Amniotic epithelial cell (primary cell): ENCODE results near the gene KRT23.
A peak's percentile ranks its signal among the peaks of the same experiment; 100 is the strongest.

Experiments used
- DNase-seq: peaks from one replicate; pipeline ENCODE4 v3.0.0-alpha.2; 2010; ENCODE audit warnings: low read depth

Gene KRT23, protein sequence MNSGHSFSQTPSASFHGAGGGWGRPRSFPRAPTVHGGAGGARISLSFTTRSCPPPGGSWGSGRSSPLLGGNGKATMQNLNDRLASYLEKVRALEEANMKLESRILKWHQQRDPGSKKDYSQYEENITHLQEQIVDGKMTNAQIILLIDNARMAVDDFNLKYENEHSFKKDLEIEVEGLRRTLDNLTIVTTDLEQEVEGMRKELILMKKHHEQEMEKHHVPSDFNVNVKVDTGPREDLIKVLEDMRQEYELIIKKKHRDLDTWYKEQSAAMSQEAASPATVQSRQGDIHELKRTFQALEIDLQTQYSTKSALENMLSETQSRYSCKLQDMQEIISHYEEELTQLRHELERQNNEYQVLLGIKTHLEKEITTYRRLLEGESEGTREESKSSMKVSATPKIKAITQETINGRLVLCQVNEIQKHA

GRCh38 chr17:40937384-40937819, at the start of gene KRT23:
Gene KRT23 (minus strand): TSS chr17:40937646. CDS start chr17:40936603, 1,043 bp downstream.
- DNase-seq: no peak

DNA sequence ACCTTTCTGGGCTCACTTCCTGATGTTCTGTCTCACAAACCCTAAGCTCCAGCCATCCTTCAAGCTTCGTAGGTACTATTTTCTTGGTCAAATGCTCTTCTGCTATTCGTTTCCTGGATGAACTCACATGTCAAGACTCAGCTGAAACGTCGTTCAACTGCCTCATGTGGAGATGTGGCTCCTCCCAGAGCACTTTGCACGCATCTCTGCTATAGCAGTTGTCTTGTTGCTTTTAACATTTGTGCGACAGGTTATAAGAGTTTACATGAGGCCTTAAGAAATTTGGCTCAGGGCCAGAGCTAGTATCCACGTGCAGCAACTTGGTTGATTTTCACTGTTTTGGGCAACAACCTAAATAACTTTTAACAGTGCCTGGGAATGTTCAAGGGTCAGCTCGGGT, 49.5 kb upstream of the KRT23 start:
- DNase-seq: no peak

GRCh38 chr17:40984226-40984625, 46.8 kb upstream of the KRT23 start, which contains the start of gene KRT40:
Gene KRT40 (minus strand): TSS chr17:40984326. CDS start chr17:40984273, 53 bp downstream.
- DNase-seq: no peak

- no peak for DNase-seq
Observed at GRCh38 chr17:40981115-40981514, 43.7 kb upstream of the KRT23 start.

DNA sequence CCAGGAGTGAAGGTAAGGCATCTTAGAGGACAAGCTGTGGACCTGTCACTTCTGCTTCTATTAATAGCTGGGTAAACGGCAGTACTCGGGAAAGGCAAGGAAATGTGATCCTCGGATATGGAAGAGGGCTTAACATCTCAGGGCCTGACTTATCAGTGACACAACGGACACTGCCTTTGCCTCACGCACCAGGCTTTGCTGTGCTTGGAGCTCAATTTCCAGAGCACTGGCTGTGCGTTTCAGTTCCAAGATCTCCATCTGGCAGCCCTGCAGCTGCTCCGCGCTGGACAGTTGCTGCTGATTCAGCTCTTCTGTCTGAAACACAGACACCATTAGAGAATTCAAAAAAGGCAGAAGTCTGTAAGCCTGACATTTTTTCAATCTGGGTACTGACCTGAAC, 43.1 kb upstream of the KRT23 start:
- peak; percentile 45 for DNase-seq

- no peak for DNase-seq
Observed at GRCh38 chr17:40980117-40980516, 42.7 kb upstream of the KRT23 start.

DNA sequence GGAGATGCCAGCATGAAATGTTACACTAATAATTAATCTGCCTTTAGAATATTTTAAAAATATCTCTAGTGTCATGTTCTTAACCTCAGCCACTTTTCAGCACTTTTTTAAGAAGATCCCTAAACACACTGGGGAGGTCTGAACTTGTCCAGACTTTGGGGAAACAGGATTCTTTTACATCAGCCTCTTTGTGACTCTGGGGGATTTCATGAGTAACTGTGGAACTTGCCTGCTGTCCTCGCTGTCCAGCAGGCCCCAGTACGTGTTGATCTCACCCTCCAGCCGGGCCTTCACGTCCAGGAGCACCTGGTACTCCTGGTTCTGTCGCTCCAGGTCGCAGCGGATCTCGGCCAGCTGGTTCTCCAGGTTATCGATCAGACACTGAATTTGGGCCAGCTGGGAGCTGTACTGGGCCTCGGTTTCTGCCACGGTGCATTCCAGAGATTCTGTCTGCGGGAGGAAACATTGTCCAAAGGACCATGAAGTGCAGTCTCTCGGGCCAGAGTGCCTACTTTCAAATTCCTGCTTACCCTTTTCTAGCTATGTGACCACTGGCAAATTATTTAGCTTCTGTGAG, 41.2 kb upstream of the KRT23 start:
- no peak for DNase-seq

GRCh38 chr17:40975516-40975915, 38.1 kb upstream of the KRT23 start:
- DNase-seq: no peak

- DNase-seq: no peak
Observed at GRCh38 chr17:40974366-40974765, 36.9 kb upstream of the KRT23 start.

- no peak for DNase-seq
Observed at GRCh38 chr17:40967582-40967981, 30.1 kb upstream of the KRT23 start.

DNA sequence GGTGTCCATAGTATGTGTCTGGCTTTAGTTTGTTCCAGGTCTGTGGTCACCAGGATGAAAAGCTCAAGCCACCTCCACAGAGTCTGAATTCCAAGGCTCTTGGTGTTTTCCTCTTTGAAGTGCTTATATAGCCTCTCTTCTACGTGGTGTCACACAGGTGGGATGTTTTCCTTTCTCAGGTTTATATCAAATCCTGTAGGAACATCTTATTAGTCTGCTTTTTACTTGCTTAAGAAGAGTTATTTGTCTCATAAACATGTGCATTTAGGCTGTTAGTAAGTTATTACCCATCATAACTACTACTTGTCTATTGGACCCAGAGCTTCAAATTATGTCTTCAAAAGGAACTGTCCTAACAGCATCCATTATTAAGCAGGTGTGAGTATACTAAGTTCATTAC, 29.4 kb upstream of the KRT23 start, which contains the start of gene KRT39:
Gene KRT39, minus strand, starts transcription at position 101 of the 400 bp plus-strand sequence. Its CDS starts 92 bp downstream, at position 9.
- DNase-seq: no peak

GRCh38 chr17:40963838-40964237, 26.4 kb upstream of the KRT23 start:
- DNase-seq: peak; percentile 24

DNA sequence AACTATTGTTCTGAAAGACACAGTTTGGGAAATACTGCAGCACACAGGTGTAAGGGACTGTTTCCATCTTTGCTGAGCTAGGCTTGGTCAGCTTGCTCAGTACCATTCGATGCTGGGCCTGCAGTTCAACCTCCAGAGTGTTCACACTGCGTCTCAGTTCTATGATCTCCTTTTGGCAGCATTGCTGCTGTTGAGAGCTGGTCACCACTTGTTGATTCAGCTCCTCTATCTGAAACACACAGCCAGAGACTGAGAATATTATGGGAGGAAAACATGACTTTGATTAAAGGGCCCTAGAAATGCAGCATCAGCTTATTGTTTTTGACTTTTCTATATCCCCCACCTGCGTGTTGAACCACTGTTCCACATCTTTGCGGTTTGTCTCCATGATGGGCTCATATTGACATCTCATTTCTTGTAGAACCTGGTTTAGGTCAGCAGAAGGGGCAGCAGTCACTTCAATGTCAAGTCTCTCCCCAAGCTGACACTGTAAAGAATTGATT, 24.7 kb upstream of the KRT23 start:
- DNase-seq: no peak

DNA sequence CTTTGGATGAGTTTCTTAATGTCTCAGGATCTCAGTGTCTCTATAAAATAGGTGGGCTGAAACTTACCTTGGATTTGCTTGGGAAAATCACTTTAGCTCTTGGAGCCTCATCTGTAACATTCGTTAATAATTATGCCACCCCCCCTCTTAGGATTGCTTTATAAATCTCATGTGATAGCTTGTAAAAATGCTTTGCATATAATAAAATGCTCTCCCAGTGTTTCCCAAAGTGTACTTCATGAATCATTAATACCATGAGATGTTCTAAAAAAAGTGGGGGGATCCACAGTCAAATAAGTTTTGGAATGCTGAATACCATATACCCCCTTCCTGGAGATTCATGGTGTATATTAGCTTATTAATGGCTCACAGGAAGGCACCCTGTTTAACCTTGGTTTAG, 24.1 kb upstream of the KRT23 start:
- DNase-seq: no peak

DNA sequence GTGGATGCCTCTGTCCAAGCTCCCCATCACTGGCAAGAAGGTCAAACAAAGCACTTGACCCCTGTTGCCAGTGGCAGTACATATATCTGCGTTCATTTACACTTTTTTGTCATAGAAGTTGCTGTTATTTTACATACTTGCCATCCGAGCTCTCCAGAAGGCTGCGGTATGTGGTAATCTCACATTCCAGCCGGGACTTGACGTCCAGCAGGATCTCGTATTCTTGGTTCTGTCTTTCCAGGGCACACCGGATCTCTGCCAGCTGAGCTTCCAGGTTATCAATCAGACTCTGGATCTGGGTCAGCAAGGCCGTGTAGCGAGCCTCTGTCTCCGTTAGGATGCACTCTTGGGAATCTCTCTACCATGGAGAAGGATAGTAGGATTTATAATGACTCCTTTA, 22.7 kb upstream of the KRT23 start:
- peak; percentile 76 for DNase-seq

- DNase-seq: no peak
Observed at GRCh38 chr17:40958086-40958953, 20.9 kb upstream of the KRT23 start.

DNA sequence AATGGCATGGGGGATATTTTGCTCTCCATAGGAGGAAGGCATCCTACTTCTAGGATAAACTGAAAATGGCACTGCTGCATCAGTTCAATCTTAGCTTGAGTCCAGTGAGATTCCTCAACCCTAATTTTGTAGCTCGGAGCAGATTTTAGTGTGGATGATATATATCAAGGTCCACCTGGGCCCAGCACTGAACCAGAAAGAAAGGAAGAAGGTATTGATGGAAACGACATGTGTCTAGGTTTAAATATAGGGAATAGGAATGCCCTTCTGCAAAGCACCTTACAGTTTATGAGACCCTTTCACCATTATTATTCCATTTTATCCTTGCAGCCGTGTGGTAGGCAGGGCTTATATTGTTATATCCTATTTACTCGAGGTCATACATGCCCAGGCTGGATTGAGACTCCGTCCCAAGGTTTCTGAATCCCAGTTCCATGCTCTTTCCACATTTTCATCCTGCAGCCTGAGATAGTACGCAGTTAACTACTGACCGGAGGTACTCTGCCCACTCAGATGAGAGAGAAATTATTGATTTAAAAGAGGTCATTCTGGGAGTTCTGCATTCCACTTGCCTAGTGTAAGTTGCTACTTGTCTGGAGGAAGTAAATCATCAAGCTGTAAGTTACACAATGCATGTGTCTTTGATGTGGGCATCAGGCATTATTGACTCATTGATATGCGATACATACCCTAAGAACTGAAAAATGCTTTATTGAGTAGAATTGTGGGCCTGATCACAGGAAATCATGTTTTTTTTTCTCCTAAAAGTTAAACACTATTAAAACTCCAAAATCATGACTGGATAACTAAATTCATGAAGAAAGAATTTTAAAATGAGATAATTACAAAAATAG, 19.2 kb upstream of the KRT23 start:
- peak; percentile 86 for DNase-seq

- peak; percentile 59 for DNase-seq
Observed at GRCh38 chr17:40953881-40954280, 16.4 kb upstream of the KRT23 start.

GRCh38 chr17:40952661-40953060, 15.2 kb upstream of the KRT23 start:
- DNase-seq: peak; percentile 89

DNA sequence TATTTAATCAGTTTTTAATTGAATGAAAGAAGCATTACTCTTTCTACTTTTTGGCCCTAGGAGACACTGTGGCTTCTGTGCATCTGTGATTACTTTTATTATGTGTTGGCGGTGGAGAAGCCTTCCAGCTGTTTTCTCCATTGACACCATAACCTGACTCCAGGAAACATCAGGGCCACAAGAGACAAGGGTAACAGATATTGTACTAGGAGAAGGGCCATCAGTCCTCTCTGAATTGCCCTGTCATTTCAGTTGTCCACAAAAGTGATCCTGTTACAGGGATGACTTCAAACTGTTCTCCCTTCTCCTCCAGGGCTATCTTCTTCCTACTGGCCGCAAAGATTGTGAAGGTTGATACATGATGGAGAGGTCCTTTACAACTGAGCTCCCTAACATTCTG, 14.7 kb upstream of the KRT23 start:
- DNase-seq: no peak

GRCh38 chr17:40951011-40951622, 13.7 kb upstream of the KRT23 start:
- no peak for DNase-seq
